HEK293 (cell line): ENCODE data around the gene ZCCHC7.

Source experiments
- KLF9 ChIP-seq: fragments of 450-650 bp; formaldehyde crosslinking; IDR thresholded peaks from 2 replicates; pipeline ENCODE4 v1.5.1; 2016; ENCODE audit warnings: missing biosample characterization, missing genetic modification characterization, low read depth
- ZBTB21 ChIP-seq: fragments of 450-650 bp; formaldehyde crosslinking; IDR thresholded peaks from 2 replicates; pipeline ENCODE4 v1.5.1; 2017; ENCODE audit warnings: missing biosample characterization, missing genetic modification characterization
- ZNF114 ChIP-seq: fragments of 450-650 bp; formaldehyde crosslinking; IDR thresholded peaks from 2 replicates; pipeline ENCODE4 v1.5.0; 2017; ENCODE audit warnings: missing biosample characterization, missing genetic modification characterization
- ZNF274 ChIP-seq, 2 experiments: fragments of 200-500 bp in 1 of 2; fragments of 450-650 bp in 1 of 2; sonication (Bioruptor generic) in 1 of 2; formaldehyde crosslinking in 1 of 2; IDR thresholded peaks; 2 replicates each; pipeline versions ENCODE4 v1.5.1 to v1.6.1; 2014 to 2016; ENCODE audit warnings: borderline replicate concordance in 1 of 2, inconsistent platforms in 1 of 2, low read length in 1 of 2, missing biosample characterization in 1 of 2, missing genetic modification characterization in 1 of 2
- ZNF311 ChIP-seq: fragments of 450-650 bp; formaldehyde crosslinking; IDR thresholded peaks from 2 replicates; pipeline ENCODE4 v1.5.1; 2017; ENCODE audit warnings: missing biosample characterization, missing genetic modification characterization, borderline replicate concordance
- ZNF530 ChIP-seq: fragments of 450-650 bp; formaldehyde crosslinking; IDR thresholded peaks from 2 replicates; pipeline ENCODE4 v1.5.1; 2016; ENCODE audit warnings: low read depth, missing biosample characterization, missing genetic modification characterization
- ZNF747 ChIP-seq: fragments of 450-650 bp; formaldehyde crosslinking; IDR thresholded peaks from 2 replicates; pipeline ENCODE4 v1.5.1; 2016; ENCODE audit warnings: missing biosample characterization, missing genetic modification characterization
- TF ChIP-seq, protein P1 (sequence below): fragments of 450-650 bp; formaldehyde crosslinking; IDR thresholded peaks from 2 replicates; pipeline ENCODE4 v1.5.1; 2016; ENCODE audit warnings: missing biosample characterization, missing genetic modification characterization, borderline replicate concordance
- TF ChIP-seq, protein P2 (sequence below): fragments of 450-650 bp; formaldehyde crosslinking; IDR thresholded peaks from 2 replicates; pipeline ENCODE4 v1.5.1; 2016; ENCODE audit warnings: missing biosample characterization, missing genetic modification characterization

DNA sequence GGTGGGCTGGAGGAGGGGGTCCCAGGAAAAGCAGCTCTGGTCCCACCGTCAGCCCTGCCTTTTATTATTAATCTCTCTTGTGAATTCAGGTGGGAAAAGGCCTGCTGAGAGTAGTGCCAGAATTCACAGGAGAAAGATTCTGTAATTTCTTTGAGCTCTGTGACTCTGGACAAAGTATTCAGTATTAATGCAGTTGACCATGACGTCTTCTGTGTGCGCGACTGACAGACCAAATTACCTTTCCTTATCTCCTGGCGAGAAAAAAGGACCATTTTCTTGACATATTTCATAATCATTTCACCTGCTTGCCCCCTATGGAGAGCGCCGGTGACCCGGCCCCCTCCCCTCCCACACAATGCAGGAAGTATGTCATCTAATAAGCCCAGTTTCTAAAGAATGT, 275.3 kb downstream of the ZCCHC7 start:
- no peak for TF ChIP-seq ZNF274 (IDR thresholded peaks at IDR 0.05; ENCODE audit: low read length)
- TF ChIP-seq ZNF274 (tag by site-specific recombination; IDR thresholded peaks at IDR 0.05; ENCODE audit: borderline replicate concordance): no peak
- no peak for TF ChIP-seq ZNF311 (tag by site-specific recombination)
- TF ChIP-seq KLF9 (tag by site-specific recombination): no peak
- TF ChIP-seq ZNF747 (tag by site-specific recombination): no peak
- TF ChIP-seq, protein P1, sequence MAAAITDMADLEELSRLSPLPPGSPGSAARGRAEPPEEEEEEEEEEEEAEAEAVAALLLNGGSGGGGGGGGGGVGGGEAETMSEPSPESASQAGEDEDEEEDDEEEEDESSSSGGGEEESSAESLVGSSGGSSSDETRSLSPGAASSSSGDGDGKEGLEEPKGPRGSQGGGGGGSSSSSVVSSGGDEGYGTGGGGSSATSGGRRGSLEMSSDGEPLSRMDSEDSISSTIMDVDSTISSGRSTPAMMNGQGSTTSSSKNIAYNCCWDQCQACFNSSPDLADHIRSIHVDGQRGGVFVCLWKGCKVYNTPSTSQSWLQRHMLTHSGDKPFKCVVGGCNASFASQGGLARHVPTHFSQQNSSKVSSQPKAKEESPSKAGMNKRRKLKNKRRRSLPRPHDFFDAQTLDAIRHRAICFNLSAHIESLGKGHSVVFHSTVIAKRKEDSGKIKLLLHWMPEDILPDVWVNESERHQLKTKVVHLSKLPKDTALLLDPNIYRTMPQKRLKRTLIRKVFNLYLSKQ (tag by site-specific recombination): no peak
- TF ChIP-seq ZNF530: no peak
- TF ChIP-seq, protein P2, sequence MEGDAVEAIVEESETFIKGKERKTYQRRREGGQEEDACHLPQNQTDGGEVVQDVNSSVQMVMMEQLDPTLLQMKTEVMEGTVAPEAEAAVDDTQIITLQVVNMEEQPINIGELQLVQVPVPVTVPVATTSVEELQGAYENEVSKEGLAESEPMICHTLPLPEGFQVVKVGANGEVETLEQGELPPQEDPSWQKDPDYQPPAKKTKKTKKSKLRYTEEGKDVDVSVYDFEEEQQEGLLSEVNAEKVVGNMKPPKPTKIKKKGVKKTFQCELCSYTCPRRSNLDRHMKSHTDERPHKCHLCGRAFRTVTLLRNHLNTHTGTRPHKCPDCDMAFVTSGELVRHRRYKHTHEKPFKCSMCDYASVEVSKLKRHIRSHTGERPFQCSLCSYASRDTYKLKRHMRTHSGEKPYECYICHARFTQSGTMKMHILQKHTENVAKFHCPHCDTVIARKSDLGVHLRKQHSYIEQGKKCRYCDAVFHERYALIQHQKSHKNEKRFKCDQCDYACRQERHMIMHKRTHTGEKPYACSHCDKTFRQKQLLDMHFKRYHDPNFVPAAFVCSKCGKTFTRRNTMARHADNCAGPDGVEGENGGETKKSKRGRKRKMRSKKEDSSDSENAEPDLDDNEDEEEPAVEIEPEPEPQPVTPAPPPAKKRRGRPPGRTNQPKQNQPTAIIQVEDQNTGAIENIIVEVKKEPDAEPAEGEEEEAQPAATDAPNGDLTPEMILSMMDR (tag by site-specific recombination): no peak
- no peak for TF ChIP-seq ZNF114 (tag by site-specific recombination)
- no peak for TF ChIP-seq ZBTB21 (tag by site-specific recombination)
